ENCODE results near the gene WWOX.

WWOX gene

DNA sequence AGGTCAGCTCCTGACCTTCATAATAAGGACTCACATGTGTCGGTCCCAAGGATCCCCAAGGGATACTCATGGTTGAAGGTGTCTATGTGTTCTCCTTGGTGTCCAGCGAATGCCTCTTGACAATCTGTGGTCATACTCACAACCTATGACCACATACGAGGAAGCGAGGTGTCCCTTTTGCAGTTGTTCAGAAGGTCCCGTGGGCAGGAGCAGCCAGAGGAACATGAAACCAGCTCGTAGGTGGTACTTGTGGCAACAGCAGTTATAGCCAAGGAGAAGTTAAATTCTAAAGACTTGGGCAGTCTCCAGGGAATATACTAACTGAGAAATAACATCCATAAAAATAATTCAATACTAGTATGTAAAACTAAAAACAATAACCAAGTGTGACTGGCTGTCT lies 685.3 kb downstream of the WWOX start:
- TF ChIP-seq POLR2AphosphoS5 (IDR thresholded peaks at IDR 0.05; ENCODE audit: low read depth, low read length) (no peak), FOXP2 (optimal IDR thresholded peaks at IDR 0.05; ENCODE audit: borderline replicate concordance, extremely low read depth, extremely low read length, insufficient read depth) (no peak), REST (IDR thresholded peaks at IDR 0.05; ENCODE audit: insufficient read depth in 1 of 2, low read depth in 2 of 2, low read length in 2 of 2) (no peak), TAF1 (IDR thresholded peaks at IDR 0.05; ENCODE audit: borderline replicate concordance, insufficient read depth, low read length) (no peak), SIN3A (IDR thresholded peaks at IDR 0.05; ENCODE audit: borderline replicate concordance, insufficient read depth, low read length) (no peak)

DNA sequence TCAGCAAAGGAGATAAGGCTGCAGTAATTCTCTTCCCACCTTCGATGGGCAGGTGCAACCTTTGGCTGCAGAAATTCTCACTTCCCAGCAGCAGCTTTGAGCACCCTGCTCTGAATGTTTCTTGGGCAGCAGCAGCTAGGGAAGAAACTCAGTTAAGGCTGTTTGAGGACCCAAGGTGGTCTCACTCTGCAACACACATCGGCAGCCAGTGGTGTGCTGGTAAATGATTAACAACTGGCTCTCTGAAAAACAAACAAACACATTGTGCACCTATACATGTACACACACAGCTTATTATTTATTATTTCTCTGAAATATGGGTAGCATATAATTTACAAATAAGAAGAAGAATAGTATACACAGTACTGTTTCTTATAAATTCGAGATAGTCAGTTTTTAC lies 685.8 kb downstream of the WWOX start:
- TF ChIP-seq TAF1 (IDR thresholded peaks at IDR 0.05; ENCODE audit: borderline replicate concordance, insufficient read depth, low read length) = no peak
- no peak for TF ChIP-seq POLR2AphosphoS5 (IDR thresholded peaks at IDR 0.05; ENCODE audit: low read depth, low read length)
- no peak for TF ChIP-seq REST (IDR thresholded peaks at IDR 0.05; ENCODE audit: insufficient read depth in 1 of 2, low read depth in 2 of 2, low read length in 2 of 2)
- TF ChIP-seq SIN3A (IDR thresholded peaks at IDR 0.05; ENCODE audit: borderline replicate concordance, insufficient read depth, low read length) = no peak
- TF ChIP-seq FOXP2 (optimal IDR thresholded peaks at IDR 0.05; ENCODE audit: borderline replicate concordance, extremely low read depth, extremely low read length, insufficient read depth) = no peak

DNA sequence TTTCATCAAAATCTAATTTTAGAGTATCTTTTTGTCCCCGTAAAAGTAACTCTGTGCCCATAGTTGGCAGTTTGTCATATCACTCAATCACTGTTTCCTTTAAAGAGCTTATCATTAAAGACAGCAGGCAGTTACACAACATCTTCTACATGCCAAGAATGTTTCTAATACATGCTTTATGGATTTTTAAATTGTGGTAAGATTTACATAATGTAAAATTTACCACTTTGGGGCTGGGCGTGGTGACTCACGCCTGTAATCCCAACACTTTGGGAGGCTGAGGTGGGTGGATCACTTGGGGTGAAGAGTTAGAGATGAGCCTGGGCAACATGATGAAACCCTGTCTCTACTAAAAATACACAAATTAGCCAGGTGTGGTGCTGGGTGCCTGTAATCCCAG lies 687.2 kb downstream of the WWOX start:
- TF ChIP-seq REST (IDR thresholded peaks at IDR 0.05; ENCODE audit: insufficient read depth in 1 of 2, low read depth in 2 of 2, low read length in 2 of 2) (no peak), SIN3A (IDR thresholded peaks at IDR 0.05; ENCODE audit: borderline replicate concordance, insufficient read depth, low read length) (no peak), TAF1 (IDR thresholded peaks at IDR 0.05; ENCODE audit: borderline replicate concordance, insufficient read depth, low read length) (no peak), POLR2AphosphoS5 (IDR thresholded peaks at IDR 0.05; ENCODE audit: low read depth, low read length) (no peak), FOXP2 (optimal IDR thresholded peaks at IDR 0.05; ENCODE audit: borderline replicate concordance, extremely low read depth, extremely low read length, insufficient read depth) (no peak)

DNA sequence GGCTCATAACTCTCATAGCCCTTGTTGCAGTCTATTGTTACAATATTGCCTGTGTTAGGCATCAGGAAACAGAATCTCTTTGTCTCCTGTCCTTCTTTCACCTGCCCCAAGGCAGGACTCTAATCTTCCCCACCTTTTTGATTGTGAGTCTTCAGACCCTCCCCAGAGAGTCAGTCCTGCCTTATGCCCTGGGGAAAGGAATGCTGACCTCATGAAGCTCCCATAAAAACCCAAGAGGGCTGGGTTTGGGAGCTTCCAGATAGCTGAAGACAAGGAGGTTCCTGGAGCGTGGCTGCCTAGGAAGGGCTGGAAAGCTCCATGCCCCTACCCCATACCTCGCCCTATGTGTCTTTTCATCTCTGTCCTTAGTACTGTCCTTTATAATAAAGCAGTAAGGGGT lies 688.8 kb downstream of the WWOX start:
- TF ChIP-seq SIN3A (IDR thresholded peaks at IDR 0.05; ENCODE audit: borderline replicate concordance, insufficient read depth, low read length) (no peak), REST (IDR thresholded peaks at IDR 0.05; ENCODE audit: insufficient read depth in 1 of 2, low read depth in 2 of 2, low read length in 2 of 2) (no peak), TAF1 (IDR thresholded peaks at IDR 0.05; ENCODE audit: borderline replicate concordance, insufficient read depth, low read length) (no peak), POLR2AphosphoS5 (IDR thresholded peaks at IDR 0.05; ENCODE audit: low read depth, low read length) (no peak), FOXP2 (optimal IDR thresholded peaks at IDR 0.05; ENCODE audit: borderline replicate concordance, extremely low read depth, extremely low read length, insufficient read depth) (no peak)

GRCh38 chr16:78788696-78789095 lies 689.2 kb downstream of the WWOX start:
- TF ChIP-seq TAF1 (IDR thresholded peaks at IDR 0.05; ENCODE audit: borderline replicate concordance, insufficient read depth, low read length) = no peak
- TF ChIP-seq REST (IDR thresholded peaks at IDR 0.05; ENCODE audit: insufficient read depth in 1 of 2, low read depth in 2 of 2, low read length in 2 of 2) = no peak
- TF ChIP-seq POLR2AphosphoS5 (IDR thresholded peaks at IDR 0.05; ENCODE audit: low read depth, low read length) = no peak
- no peak for TF ChIP-seq FOXP2 (optimal IDR thresholded peaks at IDR 0.05; ENCODE audit: borderline replicate concordance, extremely low read depth, extremely low read length, insufficient read depth)
- no peak for TF ChIP-seq SIN3A (IDR thresholded peaks at IDR 0.05; ENCODE audit: borderline replicate concordance, insufficient read depth, low read length)
